ENCODE data around the gene ZFAND2B.

DNA sequence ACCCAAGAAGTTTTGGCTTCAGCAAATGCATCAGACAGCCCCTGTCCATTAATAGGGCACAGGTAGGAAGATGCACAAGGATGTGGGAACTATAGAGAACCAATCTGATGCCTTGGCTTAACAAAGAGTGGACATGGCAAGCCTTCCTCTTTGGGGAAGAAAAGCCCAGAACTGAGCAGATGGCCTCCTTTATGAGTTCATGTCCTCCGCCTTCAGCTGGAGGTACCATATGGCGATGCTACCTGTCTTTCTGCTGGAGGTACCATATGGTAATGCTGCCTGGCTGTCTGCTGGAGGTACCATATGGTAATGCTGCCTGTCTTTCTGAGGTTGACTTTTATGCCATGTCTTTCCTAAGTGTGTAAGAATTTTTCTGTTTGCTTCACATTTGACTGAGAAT, 22.5 kb upstream of the ZFAND2B start:
- TF ChIP-seq, protein P1, sequence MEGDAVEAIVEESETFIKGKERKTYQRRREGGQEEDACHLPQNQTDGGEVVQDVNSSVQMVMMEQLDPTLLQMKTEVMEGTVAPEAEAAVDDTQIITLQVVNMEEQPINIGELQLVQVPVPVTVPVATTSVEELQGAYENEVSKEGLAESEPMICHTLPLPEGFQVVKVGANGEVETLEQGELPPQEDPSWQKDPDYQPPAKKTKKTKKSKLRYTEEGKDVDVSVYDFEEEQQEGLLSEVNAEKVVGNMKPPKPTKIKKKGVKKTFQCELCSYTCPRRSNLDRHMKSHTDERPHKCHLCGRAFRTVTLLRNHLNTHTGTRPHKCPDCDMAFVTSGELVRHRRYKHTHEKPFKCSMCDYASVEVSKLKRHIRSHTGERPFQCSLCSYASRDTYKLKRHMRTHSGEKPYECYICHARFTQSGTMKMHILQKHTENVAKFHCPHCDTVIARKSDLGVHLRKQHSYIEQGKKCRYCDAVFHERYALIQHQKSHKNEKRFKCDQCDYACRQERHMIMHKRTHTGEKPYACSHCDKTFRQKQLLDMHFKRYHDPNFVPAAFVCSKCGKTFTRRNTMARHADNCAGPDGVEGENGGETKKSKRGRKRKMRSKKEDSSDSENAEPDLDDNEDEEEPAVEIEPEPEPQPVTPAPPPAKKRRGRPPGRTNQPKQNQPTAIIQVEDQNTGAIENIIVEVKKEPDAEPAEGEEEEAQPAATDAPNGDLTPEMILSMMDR (IDR thresholded peaks at IDR 0.05), result no peak
- TF ChIP-seq POLR2A (IDR thresholded peaks at IDR 0.05), result no peak
